ENCODE data around the gene CNBD2. TPM values are rescaled to one million over a fixed set of nuclear protein-coding genes. Genes with fewer than 3 reads are reported as not detected.
"Not testable (repeated sequence)": the region's sequence is repeated elsewhere in the genome, so short reads cannot be mapped to it uniquely, and the experiment has no call there.

The CNBD2 gene
- total RNA-seq, 1 donor from 2014 or later: 1.8 TPM

DNA sequence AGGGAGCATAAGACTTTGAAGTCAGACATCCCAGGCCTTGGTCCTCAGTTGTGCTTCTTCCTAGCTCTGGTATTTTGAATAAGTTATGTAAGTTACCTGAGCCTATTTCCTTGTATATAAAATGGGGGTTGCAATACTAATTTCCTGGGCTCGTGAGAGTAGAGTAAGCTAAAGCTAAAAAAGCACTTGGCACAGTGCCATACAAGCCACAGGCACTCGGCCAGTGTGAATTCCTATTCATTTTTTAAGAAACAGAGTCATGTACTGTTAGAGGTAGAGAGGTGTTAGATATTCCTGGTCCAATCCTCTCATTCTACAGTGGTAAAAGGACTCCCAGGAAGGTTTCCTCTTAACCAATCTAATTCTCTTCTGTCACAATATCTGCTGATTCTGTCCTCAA lies 106.6 kb downstream of the CNBD2 start:
- TF ChIP-seq, protein P1, sequence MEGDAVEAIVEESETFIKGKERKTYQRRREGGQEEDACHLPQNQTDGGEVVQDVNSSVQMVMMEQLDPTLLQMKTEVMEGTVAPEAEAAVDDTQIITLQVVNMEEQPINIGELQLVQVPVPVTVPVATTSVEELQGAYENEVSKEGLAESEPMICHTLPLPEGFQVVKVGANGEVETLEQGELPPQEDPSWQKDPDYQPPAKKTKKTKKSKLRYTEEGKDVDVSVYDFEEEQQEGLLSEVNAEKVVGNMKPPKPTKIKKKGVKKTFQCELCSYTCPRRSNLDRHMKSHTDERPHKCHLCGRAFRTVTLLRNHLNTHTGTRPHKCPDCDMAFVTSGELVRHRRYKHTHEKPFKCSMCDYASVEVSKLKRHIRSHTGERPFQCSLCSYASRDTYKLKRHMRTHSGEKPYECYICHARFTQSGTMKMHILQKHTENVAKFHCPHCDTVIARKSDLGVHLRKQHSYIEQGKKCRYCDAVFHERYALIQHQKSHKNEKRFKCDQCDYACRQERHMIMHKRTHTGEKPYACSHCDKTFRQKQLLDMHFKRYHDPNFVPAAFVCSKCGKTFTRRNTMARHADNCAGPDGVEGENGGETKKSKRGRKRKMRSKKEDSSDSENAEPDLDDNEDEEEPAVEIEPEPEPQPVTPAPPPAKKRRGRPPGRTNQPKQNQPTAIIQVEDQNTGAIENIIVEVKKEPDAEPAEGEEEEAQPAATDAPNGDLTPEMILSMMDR (IDR thresholded peaks at IDR 0.05; ENCODE audit: insufficient read depth, low read length, severe bottlenecking): no peak
- H3K36me3 ChIP-seq (ENCODE audit: control insufficient read depth, insufficient read depth, low read length): no peaks in the 10 kb centered on the region
- FAIRE-seq: no peak
- H3K4me3 ChIP-seq (ENCODE audit: low read depth, low read length): no peak overlapping the region
- no peaks in the 10 kb centered on the region for H3K27me3 ChIP-seq (ENCODE audit: control insufficient read depth, insufficient read depth, low read length)
- no peak for DNase-seq (ENCODE audit: low read depth)

DNA sequence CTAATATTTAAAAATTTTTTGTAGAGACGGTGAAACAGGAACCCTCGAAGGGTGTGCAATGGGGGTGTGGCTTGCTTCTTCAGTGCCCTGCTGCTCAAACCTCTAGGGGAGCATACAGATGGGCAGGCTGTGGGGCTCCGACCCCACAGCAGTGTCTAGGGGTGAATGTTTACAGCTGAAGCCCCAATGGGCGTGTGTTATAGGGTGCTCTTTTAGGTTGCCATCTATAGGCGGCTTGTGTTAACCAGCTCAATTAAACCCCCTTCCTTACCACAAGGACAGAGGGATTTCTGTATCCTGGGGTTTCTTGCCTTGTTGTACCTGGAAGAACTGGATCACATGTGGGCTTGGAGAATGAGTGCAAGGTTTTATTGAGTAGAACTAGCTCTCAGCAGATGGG lies 109.4 kb downstream of the CNBD2 start:
- not testable (repeated sequence) for DNase-seq (ENCODE audit: low read depth); H3K36me3 ChIP-seq (ENCODE audit: control insufficient read depth, insufficient read depth, low read length); FAIRE-seq; H3K4me3 ChIP-seq (ENCODE audit: low read depth, low read length); H3K27me3 ChIP-seq (ENCODE audit: control insufficient read depth, insufficient read depth, low read length)

DNA sequence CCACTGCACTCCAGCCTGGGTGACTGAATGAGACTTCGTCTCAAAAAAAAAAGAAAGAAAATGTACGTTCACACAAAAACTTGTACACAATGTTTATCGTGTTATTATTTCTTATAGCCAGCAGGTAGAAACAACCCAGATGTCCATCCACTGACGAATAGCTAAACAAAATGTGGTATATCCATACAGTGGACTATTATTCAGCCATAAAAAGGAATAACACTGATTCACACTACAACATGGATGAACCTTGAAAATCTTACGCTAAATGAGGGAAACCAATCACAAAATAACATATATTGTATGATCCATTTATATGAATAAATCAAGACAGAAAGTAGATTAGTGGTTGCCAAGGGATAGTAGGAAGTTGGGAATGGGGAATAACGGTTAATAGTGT lies 111.1 kb downstream of the CNBD2 start:
- DNase-seq (ENCODE audit: low read depth) (no peak), FAIRE-seq (no peak)
- Histone ChIP-seq H3K27me3 (ENCODE audit: control insufficient read depth, insufficient read depth, low read length) (no peaks in the 10 kb centered on the region), H3K4me3 (ENCODE audit: low read depth, low read length) (no peak overlapping the region), H3K36me3 (ENCODE audit: control insufficient read depth, insufficient read depth, low read length) (no peaks in the 10 kb centered on the region)
- TF ChIP-seq, protein P1 (IDR thresholded peaks at IDR 0.05; ENCODE audit: insufficient read depth, low read length, severe bottlenecking): no peak

DNA sequence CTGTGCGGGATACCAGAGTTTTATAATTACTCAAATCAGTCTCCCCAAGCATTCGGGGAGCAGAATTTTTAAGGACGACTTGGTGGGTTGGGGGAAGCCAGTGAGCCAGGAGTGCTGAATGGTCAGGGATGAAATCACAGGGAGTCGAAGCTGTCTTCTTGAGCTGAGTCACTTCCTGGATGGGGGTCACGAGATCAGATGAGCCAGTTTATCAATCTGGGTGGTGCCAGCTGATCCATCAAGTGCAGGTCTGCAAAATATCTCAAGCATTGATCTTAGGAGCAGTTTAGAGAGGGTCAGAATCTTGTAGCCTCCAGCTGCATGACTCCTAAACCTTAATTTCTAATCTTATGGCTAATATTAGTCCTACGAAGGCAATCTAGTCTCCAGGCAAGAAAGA lies 111.6 kb downstream of the CNBD2 start:
- H3K36me3 ChIP-seq (ENCODE audit: control insufficient read depth, insufficient read depth, low read length); H3K27me3 ChIP-seq (ENCODE audit: control insufficient read depth, insufficient read depth, low read length); DNase-seq (ENCODE audit: low read depth); H3K4me3 ChIP-seq (ENCODE audit: low read depth, low read length); FAIRE-seq: not testable (repeated sequence)

Other genes starting within 250 kb of the CNBD2 start
- gene RBM39, start 226.3 kb upstream of the CNBD2 start, total RNA-seq: 322 and 335 TPM in 2 replicates
- gene PHF20, start 196.6 kb upstream of the CNBD2 start, total RNA-seq: 22.8 and 24.0 TPM in 2 replicates
- gene SCAND1, start 14.1 kb upstream of the CNBD2 start, total RNA-seq: 31.9 and 34.3 TPM in 2 replicates
- 2.1 and 2.7 TPM in 2 replicates for gene EPB41L1, start 186.2 kb downstream of the CNBD2 start, total RNA-seq

Measured in bronchial epithelial cell (primary cell).